ENCODE data around the gene TFF2. TPM values are rescaled to one million over a fixed set of nuclear protein-coding genes. Genes with fewer than 3 reads are reported as not detected.

The TFF2 gene
- polyA plus RNA-seq, 1 donor (not counting 4 experiments of a cell fraction or from before 2014, with no cell fraction given), result not detected

DNA sequence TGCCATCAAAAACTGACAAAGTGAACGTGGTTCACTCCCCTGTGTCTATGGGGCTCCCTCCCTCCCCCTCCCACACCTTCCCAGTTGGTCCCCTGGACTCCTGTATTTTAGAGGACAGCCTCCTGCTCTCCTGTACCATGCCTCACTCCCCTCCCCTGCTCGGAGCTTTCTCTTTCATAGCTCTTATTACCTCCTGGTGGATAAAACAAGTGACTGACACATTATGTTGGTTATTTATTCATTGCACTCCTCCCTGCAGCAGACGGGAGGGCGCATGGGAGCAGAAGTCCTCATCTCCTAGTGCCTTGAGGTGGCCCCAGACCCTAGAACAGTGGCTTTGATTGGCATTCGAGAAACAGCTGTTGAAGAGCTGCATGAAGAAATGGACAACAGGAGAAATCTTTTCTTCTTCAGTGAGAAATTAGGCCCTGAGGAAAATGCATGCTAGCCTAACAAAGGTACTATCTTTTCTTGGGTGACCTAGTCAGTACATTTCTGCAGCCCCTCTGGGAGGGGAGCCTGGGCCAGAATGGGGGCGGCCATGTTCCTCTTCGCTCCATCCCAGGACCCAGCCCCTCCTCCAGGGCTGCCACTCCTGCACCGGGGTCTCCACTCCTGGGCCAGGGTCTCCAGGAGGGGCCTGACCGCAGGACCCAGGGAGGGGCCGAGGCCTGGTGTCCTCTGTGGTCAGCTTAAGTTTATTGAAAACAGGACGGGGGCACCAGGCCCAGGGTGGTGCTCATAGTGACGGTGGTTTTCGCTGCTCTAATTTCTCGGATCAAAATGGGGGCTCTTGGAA, 16.8 kb upstream of the TFF2 start:
- Histone ChIP-seq H3K4me2 (ENCODE audit: control insufficient read depth, extremely low read depth, insufficient read depth, low read depth, low read length) (no peak overlapping the region), H3K4me3 (ENCODE audit: control insufficient read depth in 2 of 3, extremely low read depth in 1 of 3, insufficient read depth in 2 of 3, low read depth in 1 of 3, low read length in 3 of 3) (no peak overlapping the region), H3K9ac (ENCODE audit: control insufficient read depth, extremely low read depth, insufficient read depth, low read length) (no peak overlapping the region), H3K4me1 (ENCODE audit: control insufficient read depth, extremely low read depth, insufficient read depth, low read length) (no peaks in the 10 kb centered on the region), H3K9me1 (ENCODE audit: control insufficient read depth, extremely low read depth, insufficient read depth, low read length) (no peaks in the 10 kb centered on the region), H3K27ac (ENCODE audit: control insufficient read depth, insufficient read depth, low read length) (no peak overlapping the region), H3K36me3 (ENCODE audit: control insufficient read depth in 2 of 2, extremely low read depth in 1 of 2, insufficient read depth in 2 of 2, low read length in 2 of 2) (no peaks in the 10 kb centered on the region), H3K79me2 (ENCODE audit: control insufficient read depth, insufficient read depth, low read length) (no peaks in the 10 kb centered on the region), H4K20me1 (ENCODE audit: control insufficient read depth, extremely low read depth, insufficient read depth, low read length) (no peaks in the 10 kb centered on the region), H2AFZ (ENCODE audit: control insufficient read depth, low read length) (no peak overlapping the region), H3K9me3 (ENCODE audit: control insufficient read depth, low read depth, low read length) (no peaks in the 10 kb centered on the region), H3K27me3 (ENCODE audit: control insufficient read depth, extremely low read depth, insufficient read depth, low read length) (no peaks in the 10 kb centered on the region)
- dilution Hi-C loops (cut with MboI; ENCODE audit: extremely low pct_ligation_motif_present, low sequenced_read_pairs), result no loop called here
- no peak for DNase-seq (ENCODE audit: low read depth, low spot score)
- TF ChIP-seq, protein P1, sequence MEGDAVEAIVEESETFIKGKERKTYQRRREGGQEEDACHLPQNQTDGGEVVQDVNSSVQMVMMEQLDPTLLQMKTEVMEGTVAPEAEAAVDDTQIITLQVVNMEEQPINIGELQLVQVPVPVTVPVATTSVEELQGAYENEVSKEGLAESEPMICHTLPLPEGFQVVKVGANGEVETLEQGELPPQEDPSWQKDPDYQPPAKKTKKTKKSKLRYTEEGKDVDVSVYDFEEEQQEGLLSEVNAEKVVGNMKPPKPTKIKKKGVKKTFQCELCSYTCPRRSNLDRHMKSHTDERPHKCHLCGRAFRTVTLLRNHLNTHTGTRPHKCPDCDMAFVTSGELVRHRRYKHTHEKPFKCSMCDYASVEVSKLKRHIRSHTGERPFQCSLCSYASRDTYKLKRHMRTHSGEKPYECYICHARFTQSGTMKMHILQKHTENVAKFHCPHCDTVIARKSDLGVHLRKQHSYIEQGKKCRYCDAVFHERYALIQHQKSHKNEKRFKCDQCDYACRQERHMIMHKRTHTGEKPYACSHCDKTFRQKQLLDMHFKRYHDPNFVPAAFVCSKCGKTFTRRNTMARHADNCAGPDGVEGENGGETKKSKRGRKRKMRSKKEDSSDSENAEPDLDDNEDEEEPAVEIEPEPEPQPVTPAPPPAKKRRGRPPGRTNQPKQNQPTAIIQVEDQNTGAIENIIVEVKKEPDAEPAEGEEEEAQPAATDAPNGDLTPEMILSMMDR (optimal IDR thresholded peaks at IDR 0.05 in 1 of 3, IDR thresholded peaks at IDR 0.05 in 1 of 3, conservative IDR thresholded peaks at IDR 0.05 in 1 of 3; ENCODE audit: extremely low read depth in 1 of 3, insufficient read depth in 2 of 3, low read length in 3 of 3), result no peak
- TF ChIP-seq EZH2 (IDR thresholded peaks at IDR 0.05; ENCODE audit: low read length), result no peak
- FAIRE-seq, result no peak

DNA sequence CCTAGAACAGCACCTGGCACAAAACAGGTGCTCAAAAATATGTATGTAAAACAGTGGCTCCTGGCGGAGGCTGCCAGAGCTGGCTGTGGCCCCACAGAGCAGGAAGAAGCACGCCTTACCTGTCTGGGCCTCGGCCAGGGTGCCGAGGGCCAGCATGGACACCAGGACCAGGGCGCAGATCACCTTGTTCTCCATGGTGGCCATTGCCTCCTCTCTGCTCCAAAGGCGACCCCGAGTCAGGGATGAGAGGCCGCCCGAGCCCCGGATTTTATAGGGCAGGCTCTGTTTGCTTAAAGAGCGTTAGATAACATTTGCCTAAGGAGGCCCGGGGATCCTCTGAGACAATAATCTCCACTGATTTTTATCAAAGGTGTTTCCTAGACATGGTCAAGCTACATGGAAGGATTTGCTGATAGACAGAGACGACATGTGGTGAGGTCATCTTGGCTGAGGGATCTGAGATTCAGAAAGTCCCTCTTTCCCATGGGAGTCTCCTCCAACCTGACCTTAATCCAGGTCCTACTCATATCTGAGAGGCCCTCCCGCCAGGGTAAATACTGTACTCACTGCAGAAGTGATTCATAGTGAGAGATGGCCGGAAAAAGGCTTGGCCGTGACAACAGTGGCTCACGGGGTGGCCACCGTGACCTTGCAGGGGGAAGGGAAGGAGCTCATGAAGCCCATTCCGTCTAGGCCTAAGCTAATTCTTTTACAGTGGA, 15.7 kb upstream of the TFF2 start, which contains the start of gene TFF1:
Gene TFF1, minus strand, starts transcription at position 244 of the 719 bp plus-strand sequence. Its CDS starts 40 bp downstream, at position 204.
- Histone ChIP-seq H3K9me1 (ENCODE audit: control insufficient read depth, extremely low read depth, insufficient read depth, low read length) (no peaks in the 10 kb centered on the region), H3K4me2 (ENCODE audit: control insufficient read depth, extremely low read depth, insufficient read depth, low read depth, low read length) (no peak within 1 kb of the TSS), H3K36me3 (ENCODE audit: control insufficient read depth in 2 of 2, extremely low read depth in 1 of 2, insufficient read depth in 2 of 2, low read length in 2 of 2) (no peaks in the 10 kb centered on the region), H3K4me3 (ENCODE audit: control insufficient read depth in 2 of 3, extremely low read depth in 1 of 3, insufficient read depth in 2 of 3, low read depth in 1 of 3, low read length in 3 of 3) (no peak within 1 kb of the TSS), H4K20me1 (ENCODE audit: control insufficient read depth, extremely low read depth, insufficient read depth, low read length) (no peaks in the 10 kb centered on the region), H3K9me3 (ENCODE audit: control insufficient read depth, low read depth, low read length) (no peaks in the 10 kb centered on the region), H3K79me2 (ENCODE audit: control insufficient read depth, insufficient read depth, low read length) (no peaks in the 10 kb centered on the region), H3K4me1 (ENCODE audit: control insufficient read depth, extremely low read depth, insufficient read depth, low read length) (no peaks in the 10 kb centered on the region), H3K27ac (ENCODE audit: control insufficient read depth, insufficient read depth, low read length) (no peak within 1 kb of the TSS), H2AFZ (ENCODE audit: control insufficient read depth, low read length) (no peak within 1 kb of the TSS), H3K27me3 (ENCODE audit: control insufficient read depth, extremely low read depth, insufficient read depth, low read length) (no peaks in the 10 kb centered on the region), H3K9ac (ENCODE audit: control insufficient read depth, extremely low read depth, insufficient read depth, low read length) (no peak within 1 kb of the TSS)
- no peak for DNase-seq (ENCODE audit: low read depth, low spot score)
- dilution Hi-C loops (cut with MboI; ENCODE audit: extremely low pct_ligation_motif_present, low sequenced_read_pairs), result no loop called here
- TF ChIP-seq EZH2 (IDR thresholded peaks at IDR 0.05; ENCODE audit: low read length), result no peak
- TF ChIP-seq, protein P1 (optimal IDR thresholded peaks at IDR 0.05 in 1 of 3, IDR thresholded peaks at IDR 0.05 in 1 of 3, conservative IDR thresholded peaks at IDR 0.05 in 1 of 3; ENCODE audit: extremely low read depth in 1 of 3, insufficient read depth in 2 of 3, low read length in 3 of 3), result no peak
- FAIRE-seq, result no peak

Measured in keratinocyte (primary cell).